NCI-H446 (cell line): ENCODE data around the gene ATP5F1D.
"Not testable (repeated sequence)": the region's sequence is repeated elsewhere in the genome, so short reads cannot be mapped to it uniquely, and the experiment has no call there.

Experiments
- DNase-seq, 2 experiments: peaks; one replicate each; lab custom pipeline; 2025; lab: John Stamatoyannopoulos, UW

The ATP5F1D gene

DNA sequence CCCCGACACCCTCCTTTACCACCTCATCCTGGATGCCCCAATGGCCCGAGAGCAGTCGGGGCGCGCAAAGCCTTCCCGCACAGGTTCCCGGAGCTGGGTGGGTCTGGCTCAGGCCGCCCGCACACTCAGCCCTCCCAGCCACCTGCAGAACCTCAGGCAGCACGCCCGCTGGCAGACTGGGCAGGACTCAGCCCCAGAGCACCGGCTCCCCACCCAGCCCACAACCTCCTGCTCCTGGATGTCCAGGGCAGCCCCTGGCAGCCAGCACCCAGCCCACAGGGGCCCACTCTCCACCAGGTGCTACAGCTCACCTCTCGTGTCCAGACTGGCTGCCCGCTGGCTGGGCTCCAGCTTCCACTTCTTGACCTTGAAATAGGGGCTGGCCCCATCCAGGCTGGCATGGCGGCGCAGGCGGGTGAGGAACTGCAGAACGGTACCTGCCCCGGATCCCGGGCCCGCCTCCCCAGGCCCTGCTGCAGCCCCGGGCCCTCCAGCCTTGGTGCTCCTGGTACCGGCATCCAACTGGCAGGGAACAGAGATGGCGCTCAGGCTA lies 8.4 kb upstream of the ATP5F1D start:
- no peak for DNase-seq

DNA sequence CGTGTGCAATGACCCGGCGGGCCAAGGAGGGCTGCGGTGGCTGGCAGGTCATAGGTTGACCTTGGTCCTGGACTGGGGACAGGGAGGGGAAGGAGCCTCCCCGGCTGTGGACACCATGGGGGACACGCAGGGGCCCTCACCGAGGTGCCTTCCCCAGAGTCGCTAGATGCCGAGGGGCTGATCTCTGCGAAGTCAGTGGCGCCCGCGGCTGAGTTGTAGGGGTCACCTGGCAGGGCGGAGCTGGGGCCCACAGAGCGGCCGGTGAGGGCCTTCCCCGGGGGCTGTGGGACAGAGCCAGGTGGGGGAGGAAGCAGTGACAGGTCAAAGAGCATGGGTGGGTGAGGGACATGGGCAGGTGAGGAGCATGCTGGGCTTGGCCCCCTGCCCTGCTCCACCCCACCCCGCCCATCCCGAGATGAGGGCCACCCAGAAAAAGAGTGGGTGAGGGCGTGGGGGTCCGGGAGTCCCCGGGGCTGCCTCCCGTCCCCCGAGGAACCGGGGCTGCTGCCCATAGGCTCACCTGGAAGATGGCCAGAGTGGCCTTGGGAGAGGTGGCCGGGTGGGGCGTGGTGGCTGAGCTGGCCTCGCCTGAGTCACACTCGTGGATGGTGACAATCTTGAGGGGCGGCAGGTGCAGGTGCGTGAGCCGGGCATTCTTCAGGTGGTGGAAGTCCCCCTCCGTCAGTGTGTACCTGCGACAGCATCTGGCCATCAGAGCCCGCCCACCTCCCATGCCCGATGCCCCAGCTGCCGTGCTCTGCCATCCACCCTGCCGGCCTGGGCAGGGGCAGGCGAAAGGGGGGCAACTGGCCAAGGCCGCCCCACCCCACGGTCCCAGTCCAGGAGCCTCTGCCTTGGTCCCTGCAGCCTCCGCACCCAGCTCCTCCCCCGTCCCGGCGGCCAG lies 7.2 kb upstream of the ATP5F1D start:
- DNase-seq, result no peak

DNA sequence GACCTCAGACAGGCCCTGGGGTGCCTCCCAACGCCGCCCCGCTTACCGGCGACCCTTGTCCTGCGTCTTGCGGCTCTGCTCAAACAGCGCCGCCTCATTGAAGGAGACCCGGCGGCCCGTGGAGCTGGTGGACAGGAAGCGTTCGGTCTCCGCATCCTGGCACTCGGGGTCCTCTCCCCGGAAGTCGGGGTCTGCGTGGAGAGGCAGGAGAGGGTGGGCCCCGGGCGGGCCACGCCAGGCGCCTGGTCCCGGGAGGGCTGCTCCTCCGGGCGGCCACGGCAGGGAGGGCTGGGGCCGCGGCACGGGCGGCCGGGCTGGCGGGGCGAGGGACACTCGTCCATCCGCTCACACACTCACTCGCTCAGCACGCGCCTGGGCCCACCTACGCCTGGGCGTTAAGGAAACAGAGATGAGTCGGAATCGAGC lies 6.6 kb upstream of the ATP5F1D start:
- no peak for DNase-seq

DNA sequence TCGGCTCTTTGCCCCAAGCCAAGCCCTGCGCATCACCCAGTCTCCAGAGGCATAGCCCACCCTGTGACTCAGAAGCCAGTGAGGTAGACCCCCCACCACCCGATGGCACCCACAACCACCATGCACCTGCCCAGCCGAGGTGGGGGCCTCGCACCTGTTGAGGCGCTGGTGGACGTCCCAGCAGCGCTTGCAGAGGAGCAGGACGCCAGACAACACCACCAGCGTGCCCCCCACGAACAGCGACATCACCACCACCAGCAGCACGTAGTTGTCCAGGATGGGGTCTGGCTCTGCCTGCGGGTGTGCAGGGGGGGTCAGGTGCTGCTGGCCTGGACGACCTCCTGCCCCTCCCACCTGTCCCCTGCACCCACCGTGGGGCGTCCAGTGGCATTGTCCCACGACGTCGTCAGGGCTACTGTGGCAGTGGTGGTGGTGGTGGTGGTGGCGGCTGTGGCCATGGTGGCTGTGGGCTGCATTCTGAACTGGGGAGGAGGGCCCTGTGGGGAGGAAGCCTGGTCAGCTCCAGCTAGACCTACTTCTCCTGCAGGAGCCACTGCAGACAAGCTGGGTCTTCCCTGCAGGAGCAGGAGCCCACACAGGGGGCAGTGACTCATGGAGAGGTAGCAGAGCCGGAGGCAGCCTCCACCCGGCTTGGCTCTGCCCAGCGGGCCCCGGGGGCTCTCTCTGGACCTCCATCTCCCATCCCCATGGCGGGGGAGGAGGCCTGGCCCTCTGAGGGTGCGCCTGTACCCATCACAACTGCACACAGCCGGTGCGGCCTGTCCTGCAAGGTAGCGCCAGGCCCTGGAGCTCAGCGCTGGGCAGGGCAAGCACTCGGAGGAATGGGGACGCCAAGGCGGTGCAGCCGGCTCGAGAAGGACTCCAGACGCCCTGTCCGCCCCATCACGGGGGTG lies 5.7 kb upstream of the ATP5F1D start:
- DNase-seq, result no peak

DNA sequence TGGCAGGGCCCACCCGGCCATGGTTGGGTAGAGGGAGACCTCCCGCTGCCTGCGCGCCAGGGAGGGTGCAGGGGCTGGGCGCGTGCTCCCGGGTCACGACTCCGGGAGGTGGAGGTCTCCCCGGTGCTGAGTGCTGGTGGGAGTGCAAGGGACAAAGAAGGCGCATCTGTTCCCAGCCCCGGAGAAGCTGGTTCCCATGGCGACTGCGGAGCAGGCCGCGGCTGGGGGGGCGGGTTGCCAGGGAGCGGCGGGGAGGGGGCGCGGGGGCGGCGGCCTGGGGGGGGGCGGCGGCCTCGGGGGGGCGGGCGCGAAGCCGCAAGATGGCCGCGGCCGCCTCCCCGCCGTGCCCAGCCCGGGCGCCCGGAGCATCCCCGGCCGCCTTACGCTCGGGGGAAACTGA lies 5.0 kb upstream of the ATP5F1D start:
- DNase-seq, result peak in 1 of 2 experiments; percentile 42

DNA sequence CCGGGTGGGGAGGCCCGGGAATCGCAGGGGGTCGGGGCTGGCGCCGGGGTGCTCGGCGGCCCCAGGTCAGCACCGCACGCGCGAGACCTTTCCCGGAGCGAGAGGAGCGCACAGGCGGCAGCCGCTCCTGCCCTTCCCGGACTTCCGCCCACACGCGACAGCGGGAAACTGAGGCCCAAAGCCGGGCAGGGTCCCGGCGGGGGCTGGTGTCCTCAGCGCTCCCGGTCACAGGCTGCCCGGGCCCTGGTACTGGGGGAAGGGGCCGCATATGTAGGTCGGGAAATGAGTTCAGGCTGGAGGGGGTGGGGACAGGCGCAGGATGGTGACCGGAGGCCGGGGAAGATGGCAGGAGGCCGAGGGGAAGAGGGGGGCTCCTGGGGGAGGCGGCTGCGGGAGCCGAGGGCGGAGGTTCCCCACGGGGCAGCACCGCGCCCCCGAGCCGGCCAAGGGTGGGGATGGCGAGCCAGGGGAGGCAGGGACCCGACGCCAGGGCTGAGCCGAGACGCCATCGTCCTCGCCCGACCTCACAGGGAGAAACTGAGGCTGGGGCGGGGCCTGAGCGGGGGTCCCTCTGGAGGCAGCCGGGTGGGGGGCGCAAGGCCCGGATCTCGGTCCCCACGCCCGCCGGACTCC lies 4.4 kb upstream of the ATP5F1D start:
- DNase-seq, result no peak

DNA sequence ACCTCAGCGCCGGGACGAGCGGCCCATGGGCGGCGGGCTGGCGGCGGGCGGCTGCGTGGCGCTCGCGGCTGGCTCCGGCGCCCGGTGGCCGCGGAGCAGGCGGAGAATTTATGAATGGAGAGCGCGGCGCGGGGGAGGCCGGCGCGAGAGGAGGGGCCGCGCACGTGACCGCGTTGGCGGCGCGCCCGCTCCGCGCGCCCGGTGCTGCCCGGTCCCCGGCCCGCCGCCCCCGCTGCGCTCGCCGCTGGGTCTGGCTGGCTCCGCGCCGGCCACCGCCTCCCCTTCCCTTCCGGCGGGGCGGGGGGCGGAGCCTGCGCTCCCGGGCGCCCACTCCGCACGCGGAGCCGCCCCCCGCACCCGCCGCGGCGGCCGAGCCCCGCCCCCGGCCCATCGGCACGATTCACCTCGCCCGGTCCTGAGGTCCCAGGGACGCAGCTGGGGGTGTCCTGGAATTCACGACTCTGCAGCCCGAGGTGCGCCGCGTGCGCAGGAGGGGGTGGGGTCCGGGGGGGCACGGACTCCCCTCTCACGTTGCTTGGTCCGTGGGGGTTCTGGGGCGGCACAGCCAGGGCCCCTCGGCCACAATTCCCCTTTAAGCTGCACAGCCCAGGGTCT lies 3.7 kb upstream of the ATP5F1D start, which contains the start of gene CBARP:
TSS of gene CBARP (minus strand) at position 252 of the 615 bp plus-strand sequence. CDS start 1,905 bp downstream, outside the sequence.
- peak in 1 of 2 experiments; percentile 73 for DNase-seq

DNA sequence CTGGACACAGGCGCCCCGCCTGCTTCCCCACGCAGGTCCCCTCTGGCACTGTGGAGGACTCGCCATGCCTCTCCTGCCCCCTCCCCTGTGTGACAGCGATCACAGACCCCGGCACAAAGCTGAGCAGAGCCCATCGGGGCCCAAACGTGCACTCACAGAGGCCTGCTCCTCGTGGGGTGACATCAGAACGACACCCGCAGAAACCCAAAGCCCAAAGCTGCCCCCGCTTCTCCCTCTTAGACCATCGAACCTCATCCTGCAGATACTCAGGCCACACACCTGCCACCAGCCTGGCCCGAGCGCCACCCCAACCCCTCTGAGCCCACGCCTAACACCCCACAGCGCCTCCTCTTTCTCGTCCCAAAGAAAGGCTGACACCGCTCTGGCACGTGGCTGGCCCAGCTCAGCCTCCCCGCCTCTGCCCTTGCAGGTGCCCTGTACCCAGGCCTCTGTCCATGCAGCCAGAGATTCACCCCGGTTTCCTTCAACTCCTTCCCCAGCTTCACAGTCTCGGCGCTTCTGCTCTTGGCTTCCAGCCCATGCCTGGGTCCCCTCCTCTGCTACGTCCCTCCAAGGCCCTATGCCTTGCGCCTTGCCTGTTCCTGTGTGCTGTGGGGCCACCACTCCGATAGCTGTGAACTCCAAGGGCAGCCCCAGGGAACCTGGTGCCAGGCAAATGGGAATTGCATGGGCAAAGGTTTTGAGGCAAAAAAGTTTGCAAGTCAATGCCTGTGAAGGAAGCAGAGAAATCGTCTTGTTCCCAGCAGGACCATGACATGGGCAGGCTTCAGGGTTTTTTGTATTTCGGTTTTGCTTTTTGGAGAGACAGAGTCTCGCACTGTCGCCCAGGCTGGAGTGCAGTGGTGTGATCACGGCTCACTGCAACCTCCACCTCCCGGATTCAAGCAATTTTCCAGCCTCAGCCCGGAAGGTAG lies 2.9 kb upstream of the ATP5F1D start:
- DNase-seq, result no peak

DNA sequence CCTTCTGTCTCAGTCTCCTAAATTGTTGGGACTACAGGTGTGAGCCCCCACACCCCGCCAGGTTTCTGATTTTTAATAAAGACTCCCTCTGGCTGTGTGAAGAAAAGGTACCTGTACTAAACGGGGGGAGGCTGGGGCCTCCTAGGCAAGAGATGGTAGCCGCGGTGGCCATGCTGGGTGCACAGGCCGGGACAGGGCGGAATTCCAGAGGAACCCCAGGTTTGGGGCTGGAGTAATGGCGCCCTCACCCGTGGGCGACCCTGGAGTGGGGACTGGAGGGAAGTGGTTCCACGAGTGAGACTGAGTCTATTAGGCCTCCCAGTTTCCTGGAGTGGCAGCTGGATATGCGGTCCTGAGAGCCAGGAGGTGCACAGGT lies 2.1 kb upstream of the ATP5F1D start:
- DNase-seq, result no peak

DNA sequence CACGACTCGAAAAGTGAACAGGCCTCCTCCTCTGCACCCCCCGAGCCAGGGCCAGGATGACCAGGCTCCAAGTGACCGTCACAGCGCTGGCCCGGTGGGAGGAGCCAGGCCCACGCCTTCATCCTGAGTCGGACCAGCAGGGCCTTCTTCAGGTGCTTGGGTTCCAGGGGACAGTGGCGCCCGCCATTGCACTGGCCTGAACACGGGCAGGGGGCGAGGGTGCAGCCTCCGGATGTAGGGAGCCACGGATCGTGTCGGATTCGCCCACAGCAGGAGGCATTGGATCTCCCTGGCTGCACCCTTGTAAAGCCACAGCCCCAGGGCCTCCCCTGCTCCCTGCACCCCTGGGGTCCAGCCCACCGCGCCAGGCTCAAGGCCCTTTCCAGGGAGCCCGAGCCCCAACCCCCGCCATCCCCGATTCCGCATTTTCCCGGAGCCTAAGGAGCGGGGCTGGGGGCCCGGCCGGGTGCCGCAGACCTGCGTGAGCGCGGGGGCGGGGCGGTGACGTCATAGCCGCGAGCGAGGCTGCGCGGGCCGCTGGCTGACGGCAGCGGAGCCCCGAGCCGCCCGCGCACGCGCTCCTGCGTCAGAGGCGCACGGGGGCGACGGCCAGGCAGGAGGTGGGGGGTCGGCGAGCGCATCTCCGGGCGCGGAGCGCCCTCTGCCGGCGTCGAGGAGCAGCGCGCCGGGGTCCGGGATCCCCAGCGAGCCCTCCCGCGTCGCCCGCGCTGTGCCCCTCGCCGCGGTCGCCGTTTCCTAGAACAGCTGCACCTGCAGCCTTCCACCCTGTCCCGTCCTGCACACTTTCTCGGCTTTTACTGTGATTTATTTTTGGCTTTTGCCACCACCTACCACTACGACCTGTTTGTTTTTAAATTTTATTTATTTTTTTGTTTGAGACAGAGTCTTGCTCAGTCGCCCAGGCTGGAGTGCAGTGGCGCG lies 1.5 kb upstream of the ATP5F1D start:
- peak; percentile 71 to 97 for DNase-seq

DNA sequence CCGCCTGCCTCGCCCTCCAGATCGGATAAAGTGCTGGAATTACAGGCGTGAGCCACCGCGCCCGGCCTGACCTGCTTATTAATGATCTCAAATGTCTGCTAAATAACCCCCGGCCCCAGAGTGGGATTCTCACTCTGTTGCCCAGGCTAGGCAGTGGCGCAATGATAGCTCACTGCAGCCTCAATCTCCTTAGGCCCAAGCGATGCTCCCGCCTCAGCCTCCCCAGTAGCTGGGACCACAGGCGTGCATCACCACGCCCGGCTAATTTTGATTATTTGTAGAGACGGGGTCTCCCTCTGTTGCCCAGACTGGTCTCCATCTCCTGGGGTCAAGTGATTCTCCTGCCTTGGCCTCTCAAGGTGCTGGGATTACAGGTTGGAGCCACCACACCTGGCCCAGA lies 626 bp upstream of the ATP5F1D start:
- no peak for DNase-seq

DNA sequence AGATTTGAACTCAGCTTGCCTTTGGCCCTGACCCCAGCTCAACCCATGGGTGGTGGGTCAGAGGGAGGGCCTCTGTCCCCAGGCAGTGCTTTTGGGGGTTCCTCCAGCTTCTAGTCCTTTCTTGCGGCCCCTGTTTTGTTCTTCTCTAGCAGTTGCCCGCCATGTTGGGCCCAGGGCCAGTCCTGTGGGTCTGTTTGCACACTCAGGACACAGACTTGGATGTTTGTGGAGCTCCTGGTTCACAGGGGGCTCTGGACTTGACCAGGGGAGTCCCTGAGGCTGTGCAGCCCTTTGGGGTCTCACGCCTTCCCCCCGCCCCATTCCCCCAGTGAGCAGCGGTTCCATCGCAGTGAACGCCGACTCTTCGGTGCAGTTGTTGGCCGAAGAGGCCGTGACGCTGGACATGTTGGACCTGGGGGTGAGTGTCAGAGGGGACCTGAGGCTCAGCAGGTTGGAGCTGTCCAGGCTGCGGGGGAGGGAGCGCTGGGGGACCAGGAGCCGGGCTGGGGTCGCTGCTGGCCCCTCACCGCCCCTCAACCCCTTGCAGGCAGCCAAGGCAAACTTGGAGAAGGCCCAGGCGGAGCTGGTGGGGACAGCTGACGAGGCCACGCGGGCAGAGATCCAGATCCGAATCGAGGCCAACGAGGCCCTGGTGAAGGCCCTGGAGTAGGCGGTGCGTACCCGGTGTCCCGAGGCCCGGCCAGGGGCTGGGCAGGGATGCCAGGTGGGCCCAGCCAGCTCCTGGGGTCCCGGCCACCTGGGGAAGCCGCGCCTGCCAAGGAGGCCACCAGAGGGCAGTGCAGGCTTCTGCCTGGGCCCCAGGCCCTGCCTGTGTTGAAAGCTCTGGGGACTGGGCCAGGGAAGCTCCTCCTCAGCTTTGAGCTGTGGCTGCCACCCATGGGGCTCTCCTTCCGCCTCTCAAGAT lies 2.5 kb downstream of the ATP5F1D start:
- peak; percentile 62 to 90 for DNase-seq

DNA sequence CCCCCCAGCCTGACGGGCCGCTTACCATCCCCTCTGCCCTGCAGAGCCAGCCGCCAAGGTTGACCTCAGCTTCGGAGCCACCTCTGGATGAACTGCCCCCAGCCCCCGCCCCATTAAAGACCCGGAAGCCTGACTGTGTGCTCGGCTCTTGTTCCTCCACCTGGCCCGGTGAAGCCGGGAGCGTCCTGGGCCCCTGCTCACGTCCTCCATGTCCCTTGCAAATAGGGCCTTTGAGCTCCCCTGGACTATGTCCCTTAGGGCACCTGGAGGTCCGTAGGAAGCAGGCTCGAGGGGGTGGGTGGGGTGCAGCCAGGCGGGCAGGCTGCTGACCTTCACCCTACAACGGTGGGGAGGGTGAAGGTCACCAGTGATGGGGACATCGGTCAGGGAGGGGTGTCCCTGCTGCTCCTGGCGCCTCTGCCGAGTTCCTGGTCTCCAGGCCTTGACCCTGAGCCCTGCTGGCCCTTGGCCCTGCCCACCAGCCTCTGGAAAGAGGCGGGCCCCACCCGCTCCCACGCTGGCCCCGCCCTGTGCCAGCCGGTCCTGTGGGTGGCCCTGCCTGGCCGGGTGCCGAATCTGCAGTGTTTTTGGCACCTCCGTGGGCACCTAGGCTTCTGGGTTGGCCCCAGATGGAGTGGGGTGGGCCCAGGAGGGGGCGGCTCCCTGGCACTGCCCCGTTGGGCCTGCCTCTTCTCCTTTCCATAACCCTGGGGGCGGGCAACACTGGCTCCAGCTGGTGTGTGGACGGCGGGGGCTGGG lies 3.3 kb downstream of the ATP5F1D start:
- peak in 1 of 2 experiments; percentile 88 for DNase-seq

DNA sequence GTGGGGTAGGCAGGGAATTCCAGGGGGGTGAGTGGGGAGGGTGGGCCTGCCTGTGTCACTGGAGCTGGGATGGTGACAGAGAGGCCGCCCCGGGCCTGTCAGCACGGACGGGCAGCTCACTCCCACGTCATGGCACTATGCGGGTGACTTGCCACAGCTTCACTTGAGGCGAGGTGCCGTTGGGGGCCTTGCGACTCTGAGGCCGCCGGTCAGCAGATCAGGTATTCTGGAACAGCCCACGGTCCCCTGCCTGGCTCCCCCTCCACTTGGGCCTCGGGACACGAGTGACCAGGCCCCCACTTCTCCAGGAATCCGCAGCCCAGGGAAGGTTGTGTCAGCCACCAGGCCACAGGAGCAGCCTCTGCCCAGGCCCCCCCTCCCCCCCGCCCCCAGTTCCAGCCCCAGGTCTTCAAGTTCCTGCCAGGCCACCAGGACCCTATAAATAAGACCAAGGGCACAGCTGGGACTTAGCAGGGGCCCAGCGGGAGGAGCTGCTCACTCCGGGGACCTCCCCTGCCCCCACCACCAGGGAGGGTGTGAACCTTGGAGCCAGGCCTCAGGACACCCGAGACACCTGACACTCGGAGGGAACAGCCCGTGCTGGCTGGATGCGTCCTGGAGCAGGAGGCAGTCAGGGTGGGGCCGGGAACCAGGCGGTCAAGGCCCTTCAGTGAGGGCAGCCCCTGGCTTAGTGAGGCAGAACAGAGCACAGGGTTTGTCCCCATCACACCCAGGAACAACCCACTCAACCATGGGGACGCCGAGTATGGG lies 4.1 kb downstream of the ATP5F1D start:
- no peak for DNase-seq

DNA sequence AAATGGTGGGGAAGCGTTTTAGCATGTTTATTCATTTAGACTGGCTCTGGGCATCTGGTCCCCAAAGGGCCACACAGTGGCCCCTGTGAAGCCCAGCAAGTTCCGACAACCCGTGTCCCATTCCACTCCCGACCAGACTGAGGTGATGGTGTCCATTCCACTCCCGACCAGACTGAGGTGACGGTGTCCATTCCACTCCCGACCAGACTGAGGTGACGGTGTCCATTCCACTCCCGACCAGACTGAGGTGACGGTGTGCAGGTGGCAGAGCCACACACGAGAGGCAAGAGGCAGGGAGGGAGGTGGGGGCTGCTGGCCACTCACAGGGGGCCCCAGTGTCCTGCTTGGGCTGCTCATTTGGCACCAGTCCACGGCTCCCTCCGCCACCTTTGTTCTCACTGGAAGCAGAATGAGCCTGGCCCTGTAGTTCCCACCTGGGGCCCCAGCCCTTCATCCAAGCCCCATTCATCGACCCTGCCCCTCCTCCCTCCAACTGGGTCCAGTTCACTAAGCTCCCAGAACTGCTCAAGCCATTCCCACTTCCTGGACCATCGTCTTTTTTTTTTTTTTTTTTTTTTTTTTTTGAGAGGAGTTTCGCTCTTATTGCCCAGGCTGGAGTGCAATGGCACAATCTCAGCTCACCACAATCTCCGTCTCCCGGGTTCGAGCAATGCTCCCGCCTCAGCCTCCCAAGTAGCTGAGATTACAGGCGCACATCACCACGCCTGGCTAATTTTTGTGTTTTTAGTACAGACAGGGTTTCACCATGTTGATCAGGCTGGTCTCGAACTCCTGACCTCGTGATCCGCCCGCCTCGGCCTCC lies 4.9 kb downstream of the ATP5F1D start:
- DNase-seq, result not testable (repeated sequence)

DNA sequence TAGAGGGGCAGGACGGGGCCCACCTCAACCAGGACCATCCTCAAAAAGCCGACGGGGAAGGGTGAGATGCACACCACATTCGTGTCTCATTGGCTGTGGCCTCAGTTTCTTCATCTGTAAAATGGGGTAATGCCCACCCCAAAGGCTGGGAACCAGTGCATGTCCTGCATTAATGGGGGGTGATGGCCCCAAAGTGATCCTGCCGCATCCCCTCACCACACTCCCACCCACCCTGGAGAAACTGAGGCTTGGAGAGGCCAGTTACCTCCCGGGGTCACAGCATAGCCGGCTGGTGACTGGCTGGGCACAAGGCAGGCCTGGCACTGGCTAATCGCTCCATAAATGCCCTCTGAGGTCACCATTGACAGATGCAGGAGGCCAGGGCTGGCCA lies 6.2 kb downstream of the ATP5F1D start:
- DNase-seq, result no peak
